ENCODE measurements around the gene AKIRIN2. TPM values are rescaled to one million over a fixed set of nuclear protein-coding genes. Genes with fewer than 3 reads are reported as not detected.

AKIRIN2 gene
- total and polyA plus RNA-seq, 11 donors = 15.2 to 54.7 (median 40.7) TPM

GRCh38 chr6:87654122-87654521, 47.9 kb downstream of the AKIRIN2 start:
- intact Hi-C loops (cut with DNase I) = loop anchor here in 1 of 10 donors (10.0 kb wide), 1 partner anchor 141 kb away; no protein-coding TSS in a partner anchor

GRCh38 chr6:87653074-87653962, 48.7 kb downstream of the AKIRIN2 start:
- Histone ChIP-seq H3K27ac (no peak overlapping the region), H3K27me3 (no peaks in the 10 kb centered on the region), H3K4me1 (peaks cover 0 to 16% (median 0%) of the 10 kb centered on the region in 12 donors), H3K9me3 (no peaks in the 10 kb centered on the region), H3K36me3 (peaks cover 0 to 79% (median 7%) of the 10 kb centered on the region in 9 donors), H3K4me3 (no peak overlapping the region)
- ATAC-seq = no peak
- WGBS, 4 donors = 73 to 79% (median 75%) methylated on average over 3 of the region's 3 CpGs
- DNase-seq = no peak
- TF ChIP-seq CTCF (IDR thresholded peaks at IDR 0.05) = no peak
- TF ChIP-seq POLR2A (IDR thresholded peaks at IDR 0.05) = no peak
- intact Hi-C loops (cut with DNase I) = loop anchor here in 1 of 10 donors (10.0 kb wide), 1 partner anchor 141 kb away; no protein-coding TSS in a partner anchor

More at GRCh38 chr6:87654122-87654521, 47.9 kb downstream of the AKIRIN2 start:
- peaks cover 0 to 16% (median 0%) of the 10 kb centered on the region in 12 donors for H3K4me1 ChIP-seq
- peaks cover 0 to 72% (median 9%) of the 10 kb centered on the region in 9 donors for H3K36me3 ChIP-seq
- 89 to 95% (median 90%) methylated on average over 1 of the region's 1 CpG for WGBS, 4 donors
- no peak for ATAC-seq
- no peak overlapping the region for H3K4me3 ChIP-seq
- H3K27me3 ChIP-seq = no peaks in the 10 kb centered on the region
- no peaks in the 10 kb centered on the region for H3K9me3 ChIP-seq
- TF ChIP-seq CTCF (IDR thresholded peaks at IDR 0.05) (no peak), POLR2A (IDR thresholded peaks at IDR 0.05) (no peak)
- DNase-seq = no peak
- H3K27ac ChIP-seq = no peak overlapping the region

GRCh38 chr6:87645080-87645479, 57.0 kb downstream of the AKIRIN2 start:
- Histone ChIP-seq H3K4me3 (peak overlapping the region in 4 of 12 donors; percentile 3 to 29 (median 21)), H3K36me3 (peaks cover 0 to 35% (median 12%) of the 10 kb centered on the region in 9 donors), H3K4me1 (peaks cover 0 to 6% (median 0%) of the 10 kb centered on the region in 12 donors), H3K27ac (no peak overlapping the region), H3K9me3 (no peaks in the 10 kb centered on the region), H3K27me3 (no peaks in the 10 kb centered on the region)
- intact Hi-C loops (cut with DNase I) = no loop called here
- TF ChIP-seq POLR2A (IDR thresholded peaks at IDR 0.05) = no peak
- TF ChIP-seq CTCF (IDR thresholded peaks at IDR 0.05) = no peak
- DNase-seq = no peak
- 72 to 74% (median 72%) methylated on average over 1 of the region's 1 CpG for WGBS, 4 donors
- no peak for ATAC-seq

GRCh38 chr6:87641065-87641692, 60.9 kb downstream of the AKIRIN2 start:
- H3K36me3 ChIP-seq = peaks cover 0 to 49% (median 35%) of the 10 kb centered on the region in 9 donors
- ATAC-seq (no peak), DNase-seq (no peak)
- intact Hi-C loops (cut with DNase I) = no loop called here
- TF ChIP-seq POLR2A (IDR thresholded peaks at IDR 0.05) (no peak), CTCF (IDR thresholded peaks at IDR 0.05) (no peak)
- H3K9me3 ChIP-seq = no peaks in the 10 kb centered on the region
- no peaks in the 10 kb centered on the region for H3K27me3 ChIP-seq
- peaks cover 0 to 6% (median 0%) of the 10 kb centered on the region in 12 donors for H3K4me1 ChIP-seq
- no peak overlapping the region for H3K27ac ChIP-seq
- 36 to 56% (median 47%) methylated on average over 1 of the region's 1 CpG for WGBS, 4 donors
- no peak overlapping the region for H3K4me3 ChIP-seq
